Psoas muscle (tissue), 8 donors: ENCODE results near the gene MARCHF10. TPM values are rescaled to one million over a fixed set of nuclear protein-coding genes. Genes with fewer than 3 reads are reported as not detected.
A peak's percentile ranks its signal among the peaks of the same experiment; 100 is the strongest.

Experiments
- ATAC-seq, 4 donors: fragments of 200-7000 bp; cut with Tn5 transposase; one replicate each; pipeline ENCODE4 v1.9.1; 2020; ENCODE audit warnings: moderate library complexity in 3 of 4, mild to moderate bottlenecking in 2 of 4
- DNase-seq, 2 donors: peaks; one replicate each; pipeline ENCODE4 v3.0.0-alpha.2; 2020
- H3K27ac ChIP-seq: fragments of 200-600 bp; one replicate; pipeline ENCODE4 v1.8.0; 2022
- H3K27me3 ChIP-seq, 3 donors: fragments of 200-600 bp in 1 of 3; one replicate each; pipeline versions ENCODE4 v1.6.1 to v1.8.0; 2013 to 2022; ENCODE audit warnings: low read length in 2 of 3, mild to moderate bottlenecking in 2 of 3, moderate library complexity in 1 of 3; ENCODE audit not compliant: insufficient read depth in 3 of 3
- H3K36me3 ChIP-seq, 2 donors: fragments of 200-600 bp in 1 of 2; one replicate each; pipeline versions ENCODE4 v1.6.1 to v1.8.0; 2013 to 2022; ENCODE audit warnings: low read depth in 1 of 2, mild to moderate bottlenecking in 1 of 2, moderate library complexity in 1 of 2; ENCODE audit not compliant: insufficient read depth in 1 of 2
- H3K4me1 ChIP-seq: fragments of 200-600 bp; one replicate; pipeline ENCODE4 v1.8.0; 2022
- H3K4me3 ChIP-seq: fragments of 200-600 bp; one replicate; pipeline ENCODE4 v1.8.0; 2022; ENCODE audit warnings: mild to moderate bottlenecking
- H3K9me3 ChIP-seq: fragments of 200-600 bp; one replicate; pipeline ENCODE4 v1.8.0; 2022
- WGBS, 3 donors: extraction: QIAGEN DNeasy Blood & Tissue Kit; methylation state at CpG; one replicate each; pipeline versions ENCODE4 v1.1.6 to v1.1.7; 2013; 5-methylcytosine and 5-hydroxymethylcytosine counted together
- intact Hi-C, 2 donors: fragments of 100-400 bp; cut with DNase I; formaldehyde crosslinking; loops; one replicate each; pipeline versions ENCODE4 v1.11.0 to v1.14.2; 2022
- polyA plus RNA-seq, 3 donors: library from polyadenylated mRNA; stranded (reverse); fragments of 200-250 nt; gene quantifications; one replicate each; pipeline ENCODE4 v1.2.3, GENCODE V29; 2013
- total RNA-seq, 4 donors: library from RNA; stranded (reverse); fragmentation: NEBNext Ultra II Directional in 2 of 4; extraction: Animal tissue kit (Norgen Biotek cat#: 25700) in 2 of 4; gene quantifications; one replicate each; pipeline versions ENCODE4 v1.2.1 to v1.2.4, GENCODE V29; 2021 to 2023
- TF ChIP-seq, protein P1 (sequence below): fragments of 200-600 bp; IDR thresholded peaks from one replicate; pipeline ENCODE4 v1.8.0; 2022; ENCODE audit warnings: antibody characterized with exemption
- donor health status: healthy with polysubstance abuse.
- donor health status: DM: no; HTN: no; CAD: no; lungs with moderate emphysema.
- donor health status: Bipolar disorder and iron deficiency.
- donor health status: healthy.
- donor health status: DM: yes; HTN: yes; CAD: no.
- donor health status: DM: no; HTN: no; CAD: no.
- donor health status: DM: no; HTN: no; CAD: no.
- donor health status: DM: yes; HTN: yes; CAD: no.

MARCHF10 gene
- total and polyA plus RNA-seq, 7 donors, result 0.01 TPM; not detected in 6

DNA sequence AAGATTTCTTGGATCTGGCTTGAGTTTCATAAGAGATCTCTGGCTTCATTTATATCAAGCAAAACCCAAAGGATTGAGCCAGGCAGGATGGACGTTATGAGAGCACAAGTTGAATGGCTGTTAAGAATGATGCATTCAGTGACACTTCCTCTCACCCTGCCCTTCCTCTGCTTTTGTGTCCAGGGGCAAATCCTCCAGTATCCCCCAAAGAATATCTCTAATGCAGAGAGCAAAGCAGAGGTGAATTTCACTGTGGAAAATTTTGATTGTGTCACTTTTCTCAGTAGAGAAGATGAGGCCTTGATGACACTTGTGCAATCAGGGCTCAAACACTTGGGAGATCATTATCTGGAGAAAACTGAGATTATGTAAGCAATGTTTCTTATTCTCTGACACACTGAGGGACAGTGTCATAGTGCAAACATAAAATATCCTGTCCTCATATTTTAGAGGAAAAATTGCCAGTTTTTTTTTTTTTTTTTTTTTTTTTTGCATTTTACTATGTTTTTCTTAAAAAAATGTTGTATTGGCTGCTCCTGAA is 25.3 kb downstream of the MARCHF10 start:
- no peaks in the 10 kb centered on the region for H3K9me3 ChIP-seq
- no peak overlapping the region for H3K27ac ChIP-seq
- TF ChIP-seq, protein P1, sequence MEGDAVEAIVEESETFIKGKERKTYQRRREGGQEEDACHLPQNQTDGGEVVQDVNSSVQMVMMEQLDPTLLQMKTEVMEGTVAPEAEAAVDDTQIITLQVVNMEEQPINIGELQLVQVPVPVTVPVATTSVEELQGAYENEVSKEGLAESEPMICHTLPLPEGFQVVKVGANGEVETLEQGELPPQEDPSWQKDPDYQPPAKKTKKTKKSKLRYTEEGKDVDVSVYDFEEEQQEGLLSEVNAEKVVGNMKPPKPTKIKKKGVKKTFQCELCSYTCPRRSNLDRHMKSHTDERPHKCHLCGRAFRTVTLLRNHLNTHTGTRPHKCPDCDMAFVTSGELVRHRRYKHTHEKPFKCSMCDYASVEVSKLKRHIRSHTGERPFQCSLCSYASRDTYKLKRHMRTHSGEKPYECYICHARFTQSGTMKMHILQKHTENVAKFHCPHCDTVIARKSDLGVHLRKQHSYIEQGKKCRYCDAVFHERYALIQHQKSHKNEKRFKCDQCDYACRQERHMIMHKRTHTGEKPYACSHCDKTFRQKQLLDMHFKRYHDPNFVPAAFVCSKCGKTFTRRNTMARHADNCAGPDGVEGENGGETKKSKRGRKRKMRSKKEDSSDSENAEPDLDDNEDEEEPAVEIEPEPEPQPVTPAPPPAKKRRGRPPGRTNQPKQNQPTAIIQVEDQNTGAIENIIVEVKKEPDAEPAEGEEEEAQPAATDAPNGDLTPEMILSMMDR, result no peak
- DNase-seq (no peak), ATAC-seq (no peak)
- no peaks in the 10 kb centered on the region for H3K27me3 ChIP-seq
- H3K36me3 ChIP-seq, result no peaks in the 10 kb centered on the region
- WGBS, 3 donors, result 45 to 53% (median 49%) methylated on average over 1 of the region's 1 CpG
- H3K4me1 ChIP-seq, result no peaks in the 10 kb centered on the region
- intact Hi-C loops, result no loop called here
- H3K4me3 ChIP-seq, result no peak overlapping the region

DNA sequence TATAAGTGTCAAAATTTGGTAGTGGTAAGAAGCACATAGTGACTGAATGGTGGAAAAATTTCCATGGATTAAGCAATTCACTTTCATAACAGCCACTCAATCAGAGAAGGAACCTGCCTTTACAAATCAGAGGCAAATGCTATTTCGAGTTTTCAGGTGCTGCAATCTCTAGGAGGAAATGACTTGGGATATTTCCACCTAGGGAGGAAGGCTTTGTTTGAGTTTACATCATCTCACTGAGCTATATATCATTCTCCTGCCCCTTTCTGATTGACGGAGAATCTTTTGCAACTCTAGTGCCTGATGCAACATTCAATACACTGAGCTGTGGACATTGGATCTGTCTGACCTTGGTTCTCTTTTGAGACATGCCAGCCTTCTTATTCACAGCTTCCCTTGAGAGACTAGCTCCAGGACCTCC is 26.3 kb downstream of the MARCHF10 start:
- no peak overlapping the region for H3K4me3 ChIP-seq
- intact Hi-C loops, result no loop called here
- TF ChIP-seq, protein P1, result no peak
- WGBS, 3 donors, result 72 to 85% (median 76%) methylated on average over 2 of the region's 2 CpGs
- H3K4me1 ChIP-seq, result no peaks in the 10 kb centered on the region
- no peaks in the 10 kb centered on the region for H3K9me3 ChIP-seq
- no peaks in the 10 kb centered on the region for H3K36me3 ChIP-seq
- H3K27ac ChIP-seq, result no peak overlapping the region
- DNase-seq (no peak), ATAC-seq (no peak)
- no peaks in the 10 kb centered on the region for H3K27me3 ChIP-seq

DNA sequence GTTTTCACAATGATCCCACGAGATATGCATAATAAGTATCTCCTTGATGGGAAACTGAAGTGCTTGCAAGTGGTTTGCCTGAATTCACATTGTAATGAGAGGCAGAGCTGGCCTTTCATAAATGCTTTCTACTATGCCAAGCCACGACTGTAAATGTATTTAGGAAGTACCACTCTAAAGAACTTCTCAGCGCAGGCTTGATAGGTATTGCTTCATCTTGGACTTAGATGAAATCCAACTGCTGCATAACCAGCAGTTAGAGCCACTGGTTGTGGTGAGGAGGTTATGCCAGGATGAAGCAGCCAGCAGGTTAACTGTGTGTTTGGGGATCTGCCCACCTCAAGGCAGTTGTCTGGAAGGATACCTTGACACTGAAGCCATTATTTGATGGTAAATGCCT is 26.8 kb downstream of the MARCHF10 start:
- intact Hi-C loops, result no loop called here
- DNase-seq (no peak), ATAC-seq (no peak)
- H3K4me1 ChIP-seq, result no peaks in the 10 kb centered on the region
- H3K27ac ChIP-seq, result no peak overlapping the region
- no peak overlapping the region for H3K4me3 ChIP-seq
- no peaks in the 10 kb centered on the region for H3K9me3 ChIP-seq
- TF ChIP-seq, protein P1, result no peak
- no peaks in the 10 kb centered on the region for H3K27me3 ChIP-seq
- WGBS, 3 donors, result 81 to 87% (median 85%) methylated on average over 3 of the region's 3 CpGs
- no peaks in the 10 kb centered on the region for H3K36me3 ChIP-seq

DNA sequence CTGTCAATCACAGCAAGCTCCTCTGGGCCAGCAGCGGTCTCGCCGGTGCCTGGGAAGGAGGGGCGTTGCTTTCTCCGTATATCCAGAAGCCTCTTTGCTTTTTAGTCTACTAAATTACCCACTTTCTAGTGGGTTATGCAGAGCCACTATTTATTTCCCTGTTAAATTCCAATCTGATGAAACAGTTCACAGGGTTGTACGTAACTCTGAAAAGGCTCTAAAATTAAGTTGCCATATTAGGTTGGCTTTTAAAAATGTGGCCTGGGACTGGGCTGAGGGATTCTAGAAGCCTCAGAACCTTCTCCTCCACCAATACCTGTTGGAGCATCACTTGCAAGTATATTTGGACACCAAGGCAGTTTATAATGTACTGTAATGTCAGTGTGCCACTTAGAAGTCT is 27.2 kb downstream of the MARCHF10 start:
- 62 to 70% (median 68%) methylated on average over 6 of the region's 6 CpGs for WGBS, 3 donors
- Histone ChIP-seq H3K9me3 (no peaks in the 10 kb centered on the region), H3K36me3 (no peaks in the 10 kb centered on the region), H3K27ac (no peak overlapping the region), H3K4me1 (no peaks in the 10 kb centered on the region), H3K27me3 (no peaks in the 10 kb centered on the region), H3K4me3 (no peak overlapping the region)
- ATAC-seq (no peak), DNase-seq (no peak)
- TF ChIP-seq, protein P1, result no peak
- intact Hi-C loops, result no loop called here

DNA sequence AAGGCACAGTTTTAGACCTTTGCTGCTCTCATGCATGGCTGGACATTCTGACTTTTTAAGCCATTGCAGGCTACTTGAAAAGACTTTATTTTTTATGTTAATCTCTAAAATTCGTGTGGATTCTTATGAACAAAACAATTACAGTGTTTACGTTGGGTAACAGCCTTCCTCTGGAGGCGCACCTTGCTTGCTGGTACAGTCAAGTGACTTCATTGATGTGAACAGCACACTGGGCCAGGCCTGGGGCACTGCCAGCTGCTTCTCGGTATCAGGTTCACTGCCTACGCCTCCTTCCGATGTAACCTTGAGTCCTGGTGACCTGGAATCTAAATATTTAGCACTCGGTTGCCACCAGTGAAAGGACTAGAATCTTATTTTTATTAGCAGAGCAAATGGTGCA is 27.8 kb downstream of the MARCHF10 start:
- no peak overlapping the region for H3K27ac ChIP-seq
- peak in 3 of 4 donors; percentile 67 to 84 (median 72) for ATAC-seq
- 36 to 53% (median 39%) methylated on average over 7 of the region's 7 CpGs for WGBS, 3 donors

More for the DNA sequence above, 27.8 kb downstream of the MARCHF10 start:
- no peaks in the 10 kb centered on the region for H3K9me3 ChIP-seq
- intact Hi-C loops, result no loop called here
- DNase-seq, result peak; percentile 27 to 60
- TF ChIP-seq, protein P1, result no peak
- H3K4me3 ChIP-seq, result no peak overlapping the region
- no peaks in the 10 kb centered on the region for H3K36me3 ChIP-seq
- no peaks in the 10 kb centered on the region for H3K27me3 ChIP-seq
- H3K4me1 ChIP-seq, result no peaks in the 10 kb centered on the region
